ENCODE data around the gene IPO13. TPM values are rescaled to one million over a fixed set of nuclear protein-coding genes. Genes with fewer than 3 reads are reported as not detected.

The IPO13 gene
- total RNA-seq, 1 donor from 2014 or later = 57.4 TPM

DNA sequence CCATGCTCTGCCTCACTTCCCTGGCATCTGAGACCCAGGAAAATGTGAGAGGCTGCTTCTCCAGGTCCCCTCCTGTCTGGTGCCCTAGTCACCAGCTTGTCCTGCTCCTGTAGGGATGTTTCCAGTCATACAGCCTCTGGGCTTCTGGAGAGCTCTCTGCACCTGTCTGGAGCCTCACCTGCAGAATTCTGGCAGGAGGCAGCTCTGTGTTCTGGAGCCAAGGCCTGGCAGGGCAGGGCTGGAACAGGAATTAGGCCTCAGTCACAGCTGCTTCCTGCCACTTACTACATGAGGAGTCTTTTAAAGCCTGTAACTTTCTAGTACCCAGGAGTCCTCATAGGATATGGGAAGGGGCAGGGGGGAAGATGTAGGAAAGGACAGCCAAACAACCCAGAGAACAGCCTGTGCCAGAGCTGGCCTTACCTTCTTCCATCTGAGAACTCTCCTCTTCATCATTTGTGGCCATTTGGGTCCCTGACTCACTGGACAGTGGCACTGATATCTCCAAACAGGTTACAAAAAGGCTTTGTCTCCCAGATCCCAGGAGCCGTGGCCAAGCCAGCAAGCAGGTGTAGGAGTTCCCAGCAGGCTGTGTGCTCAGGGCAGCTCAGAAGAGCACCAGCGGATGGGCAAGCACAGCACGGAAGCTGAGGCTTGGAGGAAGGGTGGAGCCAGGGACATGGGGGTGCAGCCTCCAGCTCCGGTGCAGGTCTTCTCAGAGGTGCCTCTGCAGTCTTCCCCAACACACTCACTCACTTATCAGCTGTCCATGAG, 44.5 kb upstream of the IPO13 start:
- intact Hi-C loops (cut with micrococcal nuclease) = no loop called here
- no peak for DNase-seq
- no peak for TF ChIP-seq CTCF (IDR thresholded peaks at IDR 0.05; ENCODE audit: borderline replicate concordance)
- H3K36me3 ChIP-seq = peaks cover 27% of the 10 kb centered on the region
- peaks cover 23% of the 10 kb centered on the region for H3K4me1 ChIP-seq
- H3K27ac ChIP-seq (replicated peaks) = no peak overlapping the region
- H3K4me3 ChIP-seq = no peak overlapping the region
- no peaks in the 10 kb centered on the region for H3K27me3 ChIP-seq (ENCODE audit: low read depth)
- no peaks in the 10 kb centered on the region for H3K9me3 ChIP-seq (replicated peaks)

DNA sequence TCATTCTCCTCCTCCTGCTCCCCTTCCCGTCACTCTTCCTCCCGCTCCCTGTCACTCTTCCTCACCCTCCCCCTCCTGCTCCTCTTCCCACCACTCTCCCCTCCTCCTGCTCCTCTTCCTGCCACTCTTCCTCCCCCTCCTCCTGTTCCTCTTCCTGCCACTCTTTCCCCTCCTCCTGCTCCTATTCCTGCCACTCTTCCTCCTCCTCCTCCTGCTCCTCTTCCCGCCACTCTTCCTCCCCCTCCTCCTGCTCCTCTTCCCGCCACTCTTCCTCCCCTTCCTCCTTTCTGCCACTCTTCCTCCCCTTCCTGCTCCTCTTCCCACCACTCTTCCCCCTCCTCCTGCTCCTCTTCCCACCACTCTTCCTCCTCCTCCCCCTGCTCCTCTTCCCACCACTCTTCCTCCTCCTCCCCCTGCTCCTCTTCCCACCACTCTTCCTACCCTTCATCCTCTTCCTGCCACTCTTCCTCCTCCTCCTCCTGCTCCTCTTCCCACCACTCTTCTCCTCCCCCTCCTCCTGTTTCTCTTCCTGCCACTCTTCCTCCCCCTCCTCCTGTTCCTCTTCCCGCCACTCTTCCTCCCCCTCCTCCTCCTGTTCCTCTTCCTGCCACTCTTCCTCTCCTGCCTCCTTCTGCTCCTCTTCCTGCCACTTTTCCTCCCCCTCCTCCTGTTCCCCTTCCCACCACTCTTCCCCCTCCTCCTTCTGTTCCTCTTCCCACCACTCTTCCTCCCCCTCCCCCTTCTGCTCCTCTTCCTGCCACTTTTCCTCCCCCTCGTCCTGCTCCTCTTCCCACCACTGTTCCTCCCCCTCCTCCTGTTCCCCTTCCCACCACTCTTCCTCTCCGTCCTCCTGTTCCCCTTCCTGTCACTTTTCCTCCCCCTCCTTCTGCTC, 41.8 kb upstream of the IPO13 start:
- peaks cover 2% of the 10 kb centered on the region for H3K36me3 ChIP-seq
- TF ChIP-seq CTCF (IDR thresholded peaks at IDR 0.05; ENCODE audit: borderline replicate concordance) = no peak

GRCh38 chr1:43908226-43908625, 38.5 kb upstream of the IPO13 start:
- intact Hi-C loops (cut with micrococcal nuclease) = no loop called here
- Histone ChIP-seq H3K4me3 (no peak overlapping the region), H3K27ac (replicated peaks) (no peak overlapping the region), H3K27me3 (ENCODE audit: low read depth) (no peaks in the 10 kb centered on the region), H3K36me3 (no peaks in the 10 kb centered on the region), H3K9me3 (replicated peaks) (no peaks in the 10 kb centered on the region), H3K4me1 (no peaks in the 10 kb centered on the region)
- TF ChIP-seq CTCF (IDR thresholded peaks at IDR 0.05; ENCODE audit: borderline replicate concordance) = no peak
- DNase-seq = no peak

More for the DNA sequence above, 41.8 kb upstream of the IPO13 start:
- no peak overlapping the region for H3K4me3 ChIP-seq
- intact Hi-C loops (cut with micrococcal nuclease) = no loop called here
- no peaks in the 10 kb centered on the region for H3K27me3 ChIP-seq (ENCODE audit: low read depth)
- H3K4me1 ChIP-seq = peaks cover 15% of the 10 kb centered on the region
- H3K27ac ChIP-seq (replicated peaks) = no peak overlapping the region
- DNase-seq = no peak
- no peaks in the 10 kb centered on the region for H3K9me3 ChIP-seq (replicated peaks)

GRCh38 chr1:43908858-43909257, 37.9 kb upstream of the IPO13 start:
- no peak overlapping the region for H3K27ac ChIP-seq (replicated peaks)
- no peaks in the 10 kb centered on the region for H3K27me3 ChIP-seq (ENCODE audit: low read depth)
- no peaks in the 10 kb centered on the region for H3K36me3 ChIP-seq
- no peak overlapping the region for H3K4me3 ChIP-seq
- intact Hi-C loops (cut with micrococcal nuclease) = no loop called here
- no peaks in the 10 kb centered on the region for H3K9me3 ChIP-seq (replicated peaks)
- DNase-seq = no peak
- H3K4me1 ChIP-seq = no peaks in the 10 kb centered on the region
- no peak for TF ChIP-seq CTCF (IDR thresholded peaks at IDR 0.05; ENCODE audit: borderline replicate concordance)

- intact Hi-C loops (cut with micrococcal nuclease) = no loop called here
- H3K27me3 ChIP-seq (ENCODE audit: low read depth) = no peaks in the 10 kb centered on the region
- H3K27ac ChIP-seq (replicated peaks) = no peak overlapping the region
- no peaks in the 10 kb centered on the region for H3K36me3 ChIP-seq
- no peak for TF ChIP-seq CTCF (IDR thresholded peaks at IDR 0.05; ENCODE audit: borderline replicate concordance)
- no peaks in the 10 kb centered on the region for H3K9me3 ChIP-seq (replicated peaks)
- H3K4me3 ChIP-seq = no peak overlapping the region
- DNase-seq = no peak
- no peaks in the 10 kb centered on the region for H3K4me1 ChIP-seq
Measured at GRCh38 chr1:43910343-43910742, 36.4 kb upstream of the IPO13 start.
